NCI-H2171 treated with DMSO at 0.1 percent for 48 hours (cell line): ENCODE data around the gene PLXNA4.
"Not testable (repeated sequence)": the region's sequence is repeated elsewhere in the genome, so short reads cannot be mapped to it uniquely, and the experiment has no call there.

Experiments used
- DNase-seq: peaks from one replicate; lab custom pipeline; 2025; lab: John Stamatoyannopoulos, UW

The PLXNA4 gene

DNA sequence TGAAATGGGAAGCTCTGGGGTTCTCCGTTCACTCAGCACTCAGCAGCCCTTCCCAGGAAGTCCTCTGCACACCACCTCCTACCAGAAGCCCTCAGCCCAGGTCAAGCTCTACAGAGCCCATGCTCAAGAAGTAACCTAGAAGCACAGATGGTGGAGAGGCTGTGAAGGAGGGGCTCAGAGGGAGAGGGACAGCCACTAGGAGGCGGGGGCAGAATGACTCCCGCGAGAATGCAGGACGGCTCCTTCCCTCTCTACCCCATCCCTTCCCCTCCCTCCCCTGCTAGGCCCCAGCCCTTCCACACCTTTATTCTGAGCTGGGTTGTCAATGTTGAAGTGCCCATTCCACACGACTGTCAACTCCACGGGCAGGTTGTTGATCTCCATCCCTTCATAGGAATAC, 373.2 kb downstream of the PLXNA4 start:
- DNase-seq = peak; percentile 19

DNA sequence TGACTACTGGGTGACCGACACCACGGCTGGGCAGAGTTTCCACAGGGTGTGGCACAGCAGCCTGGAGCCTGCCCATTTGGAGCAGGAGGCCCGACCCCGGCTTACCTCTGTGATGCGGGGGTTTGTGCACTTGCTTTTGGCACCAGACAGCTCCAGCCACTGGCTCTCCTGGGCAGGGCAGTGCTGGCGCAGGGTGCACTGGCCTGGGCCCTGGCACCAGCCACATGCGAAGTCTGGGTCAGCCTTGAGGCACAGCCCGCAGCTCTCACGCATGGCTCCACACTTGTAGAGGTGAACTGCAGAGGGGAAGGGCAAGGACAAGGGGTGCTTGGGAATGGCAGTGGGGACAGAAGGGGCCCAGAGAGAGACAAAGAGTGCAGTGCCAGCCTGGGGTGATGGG, 373.7 kb downstream of the PLXNA4 start:
- DNase-seq = no peak

DNA sequence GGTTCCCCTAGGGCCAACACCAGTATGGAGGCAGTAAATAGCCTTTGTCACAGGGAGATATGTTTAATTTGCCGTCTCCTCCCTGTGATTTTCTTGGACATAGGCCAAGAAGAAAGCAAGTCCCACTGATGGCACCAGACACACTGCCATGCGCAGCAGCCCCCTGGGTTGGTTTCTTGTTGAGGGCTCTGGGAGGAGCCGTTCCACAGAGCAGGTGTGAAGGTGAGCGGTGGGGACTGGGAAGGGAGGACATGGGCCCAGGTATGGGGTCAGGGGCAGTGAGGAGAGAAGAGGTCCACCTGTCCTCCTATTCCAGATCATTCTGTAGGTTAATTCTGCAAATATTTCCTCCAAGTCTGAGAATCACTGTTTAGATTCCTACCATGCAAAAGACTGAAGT, 376.1 kb downstream of the PLXNA4 start:
- no peak for DNase-seq

DNA sequence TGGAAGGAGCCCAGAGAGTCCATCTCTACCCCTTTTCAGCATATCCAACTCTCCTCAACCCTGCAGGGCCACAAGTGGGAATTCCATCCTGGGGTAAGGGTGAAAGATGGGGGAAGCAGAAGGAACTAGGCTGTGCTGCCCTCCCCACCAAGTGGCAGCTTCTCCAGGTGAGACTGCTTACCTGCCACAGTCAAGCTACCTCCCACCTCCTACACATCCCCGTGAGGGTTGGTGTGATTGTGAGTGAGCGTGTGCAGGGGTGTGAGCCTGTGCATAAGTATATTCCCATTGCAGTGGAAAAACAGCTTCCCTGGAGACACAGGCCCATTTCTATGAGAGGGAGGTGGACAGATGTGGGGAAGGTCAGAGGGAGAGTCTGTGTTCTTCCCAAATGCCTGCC, 376.6 kb downstream of the PLXNA4 start:
- DNase-seq = no peak

DNA sequence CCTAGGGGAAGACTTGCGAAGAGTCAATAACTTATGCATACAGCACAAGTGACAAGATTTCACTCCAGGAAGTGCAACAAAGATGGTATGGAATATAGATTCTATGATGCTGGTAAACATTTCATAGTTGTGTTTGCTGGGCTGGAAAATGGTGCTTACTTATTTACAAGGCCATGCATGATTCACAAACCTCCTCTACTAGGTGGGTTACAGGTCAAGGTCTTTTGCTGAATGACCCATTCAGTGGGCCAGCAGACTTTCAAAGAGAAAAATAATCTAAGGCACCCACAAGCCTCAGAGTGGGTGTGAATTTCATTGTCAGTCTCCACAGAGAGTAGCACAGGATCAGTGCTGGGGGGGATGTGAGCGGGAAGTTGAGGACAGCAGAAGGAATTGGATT, 378.5 kb downstream of the PLXNA4 start:
- no peak for DNase-seq

DNA sequence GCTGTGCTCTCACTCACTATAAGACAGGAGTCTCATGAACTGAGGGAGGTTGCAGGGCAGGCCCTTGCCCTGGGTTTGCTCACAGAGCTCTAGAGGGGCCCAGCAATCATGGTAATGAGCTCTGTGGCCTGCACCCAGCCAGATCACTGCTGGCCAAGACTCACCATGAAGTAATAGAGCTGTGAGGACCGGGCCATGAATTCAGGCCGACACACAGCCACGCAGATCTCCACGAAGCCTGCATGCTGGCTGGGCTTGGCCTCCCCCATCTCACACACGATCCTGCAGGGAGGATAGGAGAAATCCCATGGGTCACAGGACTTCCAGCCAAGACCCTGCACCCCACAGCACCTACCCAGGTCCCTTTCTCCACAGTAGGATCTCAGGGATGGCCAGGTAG, 382.4 kb downstream of the PLXNA4 start:
- no peak for DNase-seq

DNA sequence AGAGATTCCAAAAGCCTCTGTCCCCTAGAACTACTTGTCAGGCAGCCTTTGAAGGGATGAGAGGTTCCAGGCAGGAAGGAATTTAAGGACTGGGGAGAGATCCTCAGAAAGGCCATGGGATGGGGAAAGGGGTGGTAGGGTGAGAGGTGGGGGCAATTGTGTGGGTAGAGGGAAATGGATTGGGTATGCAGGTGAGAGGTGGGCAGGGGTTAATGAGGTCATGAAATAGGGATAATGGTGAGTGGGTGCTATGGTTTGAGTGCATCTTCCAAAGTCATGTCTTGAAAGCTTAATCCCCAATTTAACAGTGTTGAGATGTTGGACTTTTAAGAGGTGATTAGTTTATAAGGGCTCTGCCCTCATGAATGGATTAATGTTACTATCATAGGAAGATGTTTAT, 383.5 kb downstream of the PLXNA4 start:
- DNase-seq = no peak

DNA sequence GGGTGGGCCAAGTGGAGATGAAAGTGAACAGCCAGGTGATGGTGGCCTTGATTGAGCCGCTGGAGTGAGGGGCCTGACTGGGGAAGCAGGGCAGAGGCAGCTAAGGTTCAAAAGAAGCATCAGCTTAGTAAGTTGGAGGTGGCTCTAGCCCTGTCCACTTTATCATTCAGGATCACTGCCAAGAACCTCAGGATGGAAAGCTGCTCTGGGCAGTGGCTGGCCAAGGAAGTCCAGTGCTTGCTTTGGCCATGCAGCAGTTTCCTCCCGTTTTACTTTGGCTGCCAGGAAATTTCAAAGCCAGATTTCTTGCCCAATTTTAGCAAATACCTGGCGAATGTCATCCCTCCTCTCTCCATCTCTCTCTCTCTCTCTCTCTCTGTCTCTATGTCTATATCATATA, 384.9 kb downstream of the PLXNA4 start:
- no peak for DNase-seq

DNA sequence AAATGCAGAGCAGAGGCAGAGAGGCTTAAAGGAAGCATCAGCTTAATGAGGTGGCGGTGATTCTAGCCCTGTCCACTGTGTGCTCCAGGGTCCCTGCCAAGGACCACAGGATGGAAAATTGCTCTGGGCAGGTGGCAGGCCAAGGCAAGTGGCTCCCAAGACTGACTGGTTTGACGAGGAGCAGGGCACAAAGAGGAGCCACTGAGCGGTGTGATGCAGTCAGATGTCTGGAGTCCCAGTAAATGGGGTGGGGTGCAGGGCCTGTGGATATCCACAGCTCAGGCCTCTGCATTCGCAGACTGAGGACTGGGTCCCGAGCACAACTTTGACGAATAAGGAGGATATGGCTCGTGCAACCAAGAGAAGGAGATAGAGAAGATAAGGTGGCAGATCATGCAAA, 385.6 kb downstream of the PLXNA4 start:
- DNase-seq = no peak

DNA sequence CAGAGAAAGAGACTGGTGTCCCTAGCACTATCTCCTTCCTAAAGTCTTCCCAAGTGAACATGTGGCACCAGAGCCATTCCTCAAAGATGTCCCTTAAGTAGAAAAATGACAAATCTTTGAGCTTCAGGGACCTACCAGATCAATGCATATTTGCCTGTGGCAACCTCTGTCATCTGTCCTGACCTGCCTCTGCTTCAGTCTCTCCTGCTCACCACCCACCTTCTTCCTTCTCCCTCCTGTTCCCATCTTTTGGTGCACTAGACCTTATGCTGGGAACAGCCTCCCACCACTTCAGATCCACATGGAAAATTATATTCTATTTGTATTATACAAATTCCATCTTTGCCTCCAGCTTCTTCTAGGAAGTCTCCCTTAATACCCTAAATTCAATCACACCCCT, 386.4 kb downstream of the PLXNA4 start:
- no peak for DNase-seq

DNA sequence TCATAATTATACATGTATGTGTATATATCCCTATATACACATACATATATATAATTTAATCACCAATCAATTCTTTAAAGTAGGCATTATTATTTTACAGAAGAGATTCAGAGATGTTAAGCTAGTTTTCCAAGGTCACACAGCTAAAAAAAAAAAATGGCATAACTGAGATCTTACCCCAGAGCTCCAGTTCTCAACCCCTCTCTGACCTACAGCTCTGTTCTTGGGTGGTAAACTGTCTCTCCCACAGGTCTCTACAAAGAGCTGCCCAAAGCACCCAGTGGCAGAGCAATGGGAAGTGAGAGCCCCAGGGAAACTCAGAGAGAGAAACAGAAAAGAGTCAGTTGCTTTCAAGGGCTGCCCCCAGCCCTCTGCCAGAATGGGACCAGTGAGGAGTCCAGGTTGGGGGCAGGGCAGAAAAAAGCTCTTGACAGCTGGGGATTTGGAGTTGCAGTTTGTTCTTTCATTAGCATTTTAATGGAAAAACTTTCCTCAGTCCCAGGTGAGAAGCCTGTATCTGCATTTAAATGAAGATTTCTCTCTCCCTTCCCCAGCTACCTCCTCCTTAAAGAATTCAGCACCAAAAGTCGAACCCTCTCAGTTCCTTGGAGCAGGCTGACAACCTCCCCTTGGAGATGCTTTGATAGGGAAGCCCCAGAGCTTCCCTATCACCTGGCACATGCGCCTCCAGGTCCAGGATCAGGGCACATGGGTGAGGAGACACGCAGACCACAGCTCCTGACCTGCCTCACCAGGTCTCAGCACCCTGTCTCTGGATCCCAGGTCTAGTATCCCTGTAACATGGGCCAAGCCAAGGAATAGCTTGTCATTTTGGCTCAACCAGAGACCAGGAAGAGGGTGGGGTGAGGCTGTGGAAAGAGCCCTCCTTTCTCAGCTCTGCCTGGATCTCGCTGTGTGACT, 388.1 kb downstream of the PLXNA4 start:
- DNase-seq = no peak

DNA sequence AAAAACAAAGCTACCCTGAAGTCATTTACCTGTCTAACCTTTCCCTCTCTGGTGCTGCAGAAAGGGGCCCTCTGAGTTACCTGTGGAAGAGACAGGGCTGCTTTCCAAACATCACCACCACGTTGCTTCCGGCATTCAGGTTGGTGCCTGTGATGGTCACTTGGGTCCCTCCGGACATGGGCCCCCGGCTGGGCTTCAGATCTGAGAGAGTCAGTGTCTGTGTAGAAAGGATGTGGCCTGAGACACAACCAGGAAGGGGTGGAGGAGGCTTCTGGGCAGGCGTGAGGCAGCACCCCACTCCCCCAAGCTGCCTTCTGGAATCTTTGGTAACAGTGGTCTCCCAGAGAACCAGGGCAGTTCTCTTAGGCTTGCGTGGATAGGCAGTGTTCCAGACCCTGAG, 388.9 kb downstream of the PLXNA4 start:
- no peak for DNase-seq

DNA sequence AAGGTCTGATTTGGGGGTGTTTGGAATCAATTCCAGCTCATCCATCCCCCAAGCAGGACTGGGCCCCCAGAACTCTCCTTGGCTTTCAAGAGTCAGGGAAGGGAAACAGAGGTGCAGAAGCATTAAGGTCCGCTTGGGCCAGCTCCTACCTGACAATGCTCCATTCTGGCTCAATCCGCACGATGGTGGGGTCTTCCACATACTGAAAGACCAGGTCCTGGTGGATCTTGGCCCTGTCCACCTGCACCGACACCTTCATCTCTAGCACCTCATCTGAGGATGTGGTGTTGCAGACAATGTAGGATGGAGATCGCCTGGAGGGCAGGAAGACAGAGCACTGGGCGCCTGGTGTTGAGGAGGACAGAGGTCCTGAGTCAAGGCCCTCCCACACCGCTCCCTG, 391.1 kb downstream of the PLXNA4 start:
- no peak for DNase-seq

DNA sequence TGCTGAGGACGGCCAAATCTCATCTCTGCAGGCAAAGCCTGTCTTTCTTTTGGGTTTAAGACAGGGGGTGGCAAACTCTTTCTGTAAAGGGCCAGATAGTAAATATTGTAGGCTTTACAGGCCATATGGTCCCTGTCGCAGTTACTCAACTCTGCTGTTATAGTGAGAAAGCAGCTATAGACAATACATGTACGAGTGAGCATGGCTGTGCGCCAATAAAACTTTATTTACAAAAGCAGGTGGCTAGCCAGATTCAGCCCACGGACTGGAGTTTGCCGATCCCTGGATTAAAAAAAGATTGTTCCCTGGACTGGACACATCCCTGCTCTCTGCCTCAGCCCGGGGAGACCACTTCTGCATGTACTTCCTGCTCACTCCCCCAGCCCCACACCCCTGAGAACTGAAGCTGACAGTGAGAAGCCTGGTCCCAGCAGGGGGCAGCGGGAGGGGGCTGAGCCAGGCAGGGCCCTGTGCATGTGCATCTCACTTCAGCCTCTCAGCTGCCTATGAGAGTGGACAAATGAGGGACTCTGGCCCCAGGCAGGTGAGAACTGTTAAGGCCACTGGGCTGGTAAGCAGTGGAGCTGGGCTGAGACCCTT, 392.4 kb downstream of the PLXNA4 start:
- DNase-seq = peak; percentile 56

DNA sequence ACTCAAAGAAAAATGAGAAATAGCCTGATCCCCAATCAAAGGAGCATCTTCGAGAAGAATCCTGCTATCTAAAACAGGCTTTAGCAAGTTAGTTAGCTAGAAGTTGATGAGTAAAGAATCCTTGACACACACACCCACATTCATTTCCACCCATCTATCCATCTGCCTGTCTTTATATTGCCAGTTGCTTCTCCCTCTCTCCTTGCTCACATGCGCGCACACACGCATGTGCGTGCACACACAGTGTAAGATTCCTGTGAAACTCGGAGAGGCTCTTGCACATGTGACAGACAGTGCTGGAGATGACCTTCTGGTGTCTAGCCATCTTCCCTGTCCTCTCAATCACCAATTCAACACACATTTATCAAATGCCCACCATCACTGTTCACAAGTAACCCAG, 393.3 kb downstream of the PLXNA4 start:
- no peak for DNase-seq

DNA sequence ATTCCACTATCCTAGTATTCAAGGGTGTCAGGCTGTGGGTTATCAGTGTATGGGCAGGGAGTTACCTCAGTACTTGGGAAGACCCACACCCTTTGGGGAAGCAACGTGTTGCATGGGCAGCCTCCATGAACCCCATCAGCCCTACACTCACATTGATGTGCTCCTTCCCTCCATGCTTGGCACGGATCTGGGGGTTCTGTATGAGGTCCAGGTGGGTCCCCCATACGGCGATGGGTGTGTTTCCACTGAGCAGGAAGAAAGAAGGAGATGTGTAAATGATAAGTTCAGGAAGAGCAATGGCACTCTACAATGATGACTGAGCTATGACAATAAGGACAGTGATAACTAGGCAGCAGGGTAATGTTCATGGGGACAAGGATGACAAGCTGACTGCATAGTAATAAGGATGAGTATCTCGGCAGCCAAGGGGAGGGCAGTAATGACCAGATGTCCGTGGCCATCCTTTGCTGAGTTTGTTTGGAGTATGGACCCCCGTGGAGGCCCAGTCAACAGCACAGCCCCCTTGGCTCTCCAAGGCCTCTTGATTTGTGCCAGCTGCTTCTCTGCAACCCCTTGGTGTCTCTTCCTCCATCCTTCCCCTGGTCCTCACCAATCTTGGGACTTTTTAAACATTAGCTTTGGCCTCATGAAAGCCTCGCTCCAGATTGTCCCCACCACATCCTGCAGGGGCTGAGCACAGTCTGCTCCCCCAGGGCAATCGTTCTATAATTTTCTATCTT, 394.2 kb downstream of the PLXNA4 start:
- DNase-seq = no peak

DNA sequence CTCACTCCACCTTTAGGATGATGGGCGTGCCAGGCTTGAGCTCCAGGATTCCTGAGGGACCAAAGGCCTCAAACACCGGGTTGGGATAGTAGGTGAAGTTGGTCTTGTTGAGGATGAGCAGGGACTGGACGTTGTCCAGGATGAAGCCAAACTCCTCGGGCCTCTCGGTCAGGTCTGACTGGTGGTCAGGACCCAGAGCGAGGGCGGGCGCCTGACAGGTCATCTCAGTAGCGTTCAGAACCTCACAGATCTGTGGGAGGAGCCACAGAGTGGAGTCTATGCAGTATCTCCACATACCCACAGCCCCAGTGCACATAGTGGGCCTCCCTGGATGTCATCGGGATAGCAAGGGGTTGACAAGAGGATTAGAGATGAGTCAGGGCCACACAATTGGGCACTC, 394.9 kb downstream of the PLXNA4 start:
- no peak for DNase-seq

DNA sequence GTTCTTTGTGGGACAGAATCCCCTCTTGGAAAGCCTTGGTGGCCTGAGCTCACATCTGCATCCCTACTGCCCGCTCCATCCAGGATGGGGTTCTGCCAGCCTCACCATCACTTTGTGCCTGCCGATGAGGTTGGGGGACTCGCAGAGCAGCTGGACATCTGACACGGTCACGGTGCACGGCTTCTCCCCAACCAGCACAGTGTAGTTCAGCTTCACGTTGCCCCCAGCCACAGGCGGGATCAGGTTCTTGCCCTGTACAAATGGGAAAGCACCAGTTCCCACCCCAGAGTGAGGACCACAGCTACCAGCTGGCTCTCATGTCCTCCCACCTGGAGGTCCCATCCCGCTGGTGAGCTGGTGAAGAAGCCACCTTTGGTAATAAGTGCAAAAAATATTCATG, 395.8 kb downstream of the PLXNA4 start:
- DNase-seq = no peak

DNA sequence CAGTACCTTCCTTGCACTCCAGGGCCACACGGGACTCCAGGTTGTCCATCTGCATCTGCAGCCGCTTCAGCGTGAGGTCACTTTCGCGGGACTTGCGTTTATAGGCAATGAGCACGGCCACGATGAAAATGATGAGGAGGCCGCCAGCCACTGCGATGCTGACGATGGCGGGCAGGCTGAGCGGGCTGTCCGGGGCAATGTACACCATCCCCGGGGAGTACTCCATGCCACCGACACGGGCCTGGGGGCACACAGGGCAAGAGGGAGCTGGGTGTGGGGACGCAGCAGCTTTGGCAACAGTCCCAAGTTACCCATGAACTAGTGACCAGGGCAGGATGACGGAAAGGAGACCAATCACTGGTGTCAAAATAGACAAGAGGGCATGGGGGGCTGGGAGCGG, 396.6 kb downstream of the PLXNA4 start:
- DNase-seq = no peak

DNA sequence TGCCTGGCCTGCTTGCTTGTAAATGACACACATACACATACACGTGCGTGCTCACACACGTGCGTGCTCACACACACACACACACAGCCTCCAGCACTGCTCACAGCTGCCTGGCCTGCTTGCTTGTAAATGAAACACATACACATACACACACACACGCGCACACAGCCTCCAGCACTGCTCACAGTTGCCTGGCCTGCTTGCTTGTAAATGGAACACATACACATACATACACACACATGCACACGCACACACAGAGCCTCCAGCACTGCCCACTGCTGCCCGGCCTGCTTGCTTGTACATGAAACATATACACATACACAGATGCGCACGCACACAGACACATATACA, 397.2 kb downstream of the PLXNA4 start:
- DNase-seq = no peak

DNA sequence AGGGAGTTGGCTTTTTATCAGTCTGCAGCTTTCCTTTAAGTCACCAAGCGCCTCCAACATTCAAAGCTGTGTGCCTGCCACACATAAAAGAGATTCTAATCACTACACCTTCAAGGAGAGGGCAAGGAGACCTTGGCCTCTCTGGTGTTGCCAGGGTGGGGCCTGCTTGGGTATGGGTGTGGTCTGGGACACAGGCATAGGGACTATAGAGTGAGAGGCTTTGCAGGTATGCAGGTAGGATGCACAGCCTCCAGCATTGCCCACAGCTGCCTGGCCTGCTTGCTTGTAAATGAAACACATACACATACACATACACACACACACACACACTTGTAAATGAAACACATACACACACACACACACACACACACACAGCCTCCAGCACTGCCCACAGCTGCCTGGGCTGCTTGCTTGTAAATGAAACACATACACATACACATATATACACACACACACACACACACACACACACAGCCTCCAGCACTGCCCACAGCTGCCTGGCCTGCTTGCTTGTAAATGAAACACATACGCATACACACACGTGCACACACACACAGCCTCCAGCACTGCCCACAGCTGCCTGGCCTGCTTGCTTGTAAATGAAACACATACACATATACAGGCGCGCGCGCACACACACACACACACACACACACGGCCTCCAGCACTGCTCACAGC, 397.7 kb downstream of the PLXNA4 start:
- DNase-seq = not testable (repeated sequence)

DNA sequence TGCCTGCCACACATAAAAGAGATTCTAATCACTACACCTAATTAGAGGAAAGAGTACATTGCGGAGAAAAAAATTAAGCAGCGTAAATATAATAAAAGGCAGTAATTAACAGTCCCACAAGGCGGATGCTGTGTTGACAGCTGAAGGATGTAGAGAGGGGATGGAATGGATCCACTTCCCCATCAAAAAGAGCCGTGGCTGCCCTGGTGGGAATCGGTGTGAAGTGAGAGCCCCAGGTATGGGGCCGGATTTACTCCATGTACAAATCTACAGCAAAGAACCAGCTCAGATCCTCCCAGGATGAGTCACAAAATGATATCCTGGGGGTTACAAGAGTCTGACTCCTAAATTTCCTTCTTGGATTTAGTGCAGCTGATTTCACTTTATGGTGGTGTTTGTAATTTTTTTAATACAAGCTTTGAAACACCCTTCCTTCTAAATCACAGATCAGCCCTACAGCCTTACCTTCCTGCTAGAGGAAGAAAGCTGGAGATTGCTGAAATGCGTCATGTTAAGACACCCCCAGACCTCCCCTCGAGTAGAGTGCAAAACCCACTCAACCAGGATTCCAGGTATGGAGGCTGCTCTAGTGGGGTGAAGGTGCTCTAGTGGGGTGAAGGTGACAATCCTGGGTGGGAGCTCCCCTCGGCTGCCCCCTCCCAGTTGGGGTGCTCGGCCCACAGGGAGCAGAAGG, 398.4 kb downstream of the PLXNA4 start:
- no peak for DNase-seq
